A549 treated with GW870086 at 1 μM for 4 hours (cell line): ENCODE measurements around the gene EPHA5. TPM values are rescaled to one million over a fixed set of nuclear protein-coding genes. Genes with fewer than 3 reads are reported as not detected.

Experiments used
- total RNA-seq: library from RNA; stranded (reverse); fragments of 200-300 nt; extraction: Qiagen RNA extraction; gene quantifications from 5 replicates; pipeline ENCODE4 v1.2.3, GENCODE V29; 2022; ENCODE audit warnings: low read depth

EPHA5 gene
- 0.11 to 0.48 TPM (median 0.34 TPM) in 5 replicates for total RNA-seq

DNA sequence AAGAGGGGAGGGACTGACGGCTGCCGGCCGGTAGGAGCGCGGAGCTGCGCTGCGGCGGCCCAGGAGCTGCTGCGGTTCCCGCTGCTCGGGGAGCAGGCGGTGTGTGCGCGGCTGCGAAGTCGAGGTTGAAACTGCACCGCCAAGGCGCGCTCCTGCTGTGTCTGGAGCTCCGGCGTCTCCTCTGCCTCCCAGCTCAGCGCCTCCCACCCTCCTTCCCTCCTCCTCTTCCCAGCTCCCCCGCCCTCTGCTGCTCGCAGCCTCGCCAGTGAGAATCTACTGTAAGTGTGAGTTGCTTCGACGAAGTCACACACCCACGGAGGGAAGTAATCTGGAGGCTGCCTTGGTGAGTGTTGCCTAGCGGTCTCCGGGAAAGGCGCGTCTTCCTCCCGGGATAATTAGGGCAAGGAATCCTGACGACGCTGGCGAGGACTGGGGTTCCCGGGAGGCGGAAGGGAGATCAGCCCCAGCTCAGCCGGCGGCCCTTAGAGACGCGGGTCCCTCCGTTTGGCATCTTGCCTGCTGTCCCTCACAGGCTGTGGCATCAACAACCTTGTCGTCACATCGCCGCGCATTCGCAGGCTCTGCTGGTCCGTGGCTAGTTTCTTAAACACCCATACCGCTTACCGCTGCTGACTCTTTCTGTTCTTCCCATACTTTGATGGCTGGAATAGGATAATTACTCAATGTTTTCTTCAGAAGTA lies at the start of gene EPHA5:
Gene EPHA5, minus strand, starts transcription at position 159 of the 701 bp plus-strand sequence. CDS start 747 bp downstream, outside the sequence.

